ENCODE measurements around the gene DQX1.

Gene DQX1

DNA sequence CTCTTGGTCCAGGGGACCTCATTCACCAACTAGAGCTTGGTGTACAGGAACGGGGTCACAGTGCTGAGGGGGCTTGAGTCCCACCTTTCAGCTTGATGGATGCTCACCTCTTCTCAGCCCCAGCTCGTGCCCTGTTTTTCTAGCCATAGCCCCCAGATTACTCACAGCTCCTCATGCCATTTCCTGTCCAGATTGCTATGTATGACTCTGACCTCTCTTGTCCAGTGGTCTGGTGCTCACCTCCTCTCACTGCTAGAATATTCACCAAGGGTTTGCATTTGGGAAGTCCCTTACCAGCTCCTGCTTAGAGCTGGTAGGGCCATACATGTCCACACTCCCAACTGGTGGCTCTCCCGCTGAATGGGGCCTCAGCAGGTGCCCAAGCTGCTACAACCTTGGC, 32.5 kb downstream of the DQX1 start:
- ATAC-seq (ENCODE audit: low read depth) = no peak
- peaks cover 37% of the 10 kb centered on the region for H3K36me3 ChIP-seq (ENCODE audit: low read depth)
- no peak for DNase-seq (ENCODE audit: low spot score)

DNA sequence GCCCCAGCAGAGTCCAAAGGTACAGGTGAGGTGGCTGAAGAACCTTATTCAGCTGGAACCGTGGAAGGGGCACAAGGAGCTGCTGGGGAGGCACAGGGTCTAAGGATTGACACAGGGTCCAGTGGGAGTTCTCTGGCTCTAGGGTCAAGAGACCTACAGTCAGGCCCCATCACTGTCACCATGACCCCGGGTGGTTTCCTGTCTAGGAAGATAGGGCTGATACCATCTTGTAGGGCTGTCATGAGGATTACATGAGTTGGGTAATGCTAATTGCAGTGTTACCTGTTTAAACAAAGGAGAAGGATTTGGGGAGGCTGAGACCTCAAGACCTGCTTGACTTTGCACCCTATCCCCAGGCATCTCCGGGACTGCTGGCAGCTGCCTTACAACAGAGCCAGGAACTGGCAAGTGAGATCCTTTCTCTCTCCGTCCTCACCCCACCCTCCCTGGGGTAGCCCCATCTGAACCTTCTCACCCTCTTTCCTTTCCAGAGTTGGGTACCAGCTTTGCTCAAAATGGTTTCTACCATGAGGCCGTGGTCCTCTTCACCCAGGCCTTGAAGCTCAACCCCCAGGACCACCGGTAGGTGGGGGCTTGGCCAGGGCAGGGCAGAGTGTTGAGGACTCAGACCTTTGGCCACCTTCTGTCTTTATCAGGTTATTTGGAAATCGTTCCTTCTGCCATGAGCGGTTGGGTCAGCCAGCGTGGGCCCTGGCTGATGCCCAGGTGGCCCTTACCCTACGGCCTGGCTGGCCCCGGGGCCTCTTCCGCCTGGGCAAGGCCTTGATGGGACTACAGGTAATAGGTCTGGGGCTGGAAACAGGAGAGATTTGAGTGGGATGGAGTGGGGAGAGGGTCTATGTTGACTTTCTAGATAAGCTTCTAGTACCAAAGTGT, 34.1 kb downstream of the DQX1 start:
- Histone ChIP-seq H3K4me1 (ENCODE audit: insufficient read depth, poor library complexity, severe bottlenecking) (peaks cover 2% of the 10 kb centered on the region), H3K36me3 (ENCODE audit: low read depth) (peaks cover 50% of the 10 kb centered on the region), H3K27me3 (ENCODE audit: insufficient read depth, poor library complexity, severe bottlenecking) (no peaks in the 10 kb centered on the region), H3K4me3 (ENCODE audit: severe bottlenecking) (no peak overlapping the region), H3K27ac (ENCODE audit: poor library complexity, severe bottlenecking) (no peak overlapping the region), H3K9me3 (ENCODE audit: severe bottlenecking) (no peaks in the 10 kb centered on the region)
- no peak for DNase-seq (ENCODE audit: low spot score)
- ATAC-seq (ENCODE audit: low read depth) = no peak
- TF ChIP-seq, protein P1, sequence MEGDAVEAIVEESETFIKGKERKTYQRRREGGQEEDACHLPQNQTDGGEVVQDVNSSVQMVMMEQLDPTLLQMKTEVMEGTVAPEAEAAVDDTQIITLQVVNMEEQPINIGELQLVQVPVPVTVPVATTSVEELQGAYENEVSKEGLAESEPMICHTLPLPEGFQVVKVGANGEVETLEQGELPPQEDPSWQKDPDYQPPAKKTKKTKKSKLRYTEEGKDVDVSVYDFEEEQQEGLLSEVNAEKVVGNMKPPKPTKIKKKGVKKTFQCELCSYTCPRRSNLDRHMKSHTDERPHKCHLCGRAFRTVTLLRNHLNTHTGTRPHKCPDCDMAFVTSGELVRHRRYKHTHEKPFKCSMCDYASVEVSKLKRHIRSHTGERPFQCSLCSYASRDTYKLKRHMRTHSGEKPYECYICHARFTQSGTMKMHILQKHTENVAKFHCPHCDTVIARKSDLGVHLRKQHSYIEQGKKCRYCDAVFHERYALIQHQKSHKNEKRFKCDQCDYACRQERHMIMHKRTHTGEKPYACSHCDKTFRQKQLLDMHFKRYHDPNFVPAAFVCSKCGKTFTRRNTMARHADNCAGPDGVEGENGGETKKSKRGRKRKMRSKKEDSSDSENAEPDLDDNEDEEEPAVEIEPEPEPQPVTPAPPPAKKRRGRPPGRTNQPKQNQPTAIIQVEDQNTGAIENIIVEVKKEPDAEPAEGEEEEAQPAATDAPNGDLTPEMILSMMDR (IDR thresholded peaks at IDR 0.05; ENCODE audit: poor library complexity, severe bottlenecking) = no peak

More for the DNA sequence above, 32.5 kb downstream of the DQX1 start:
- Histone ChIP-seq H3K9me3 (ENCODE audit: severe bottlenecking) (no peaks in the 10 kb centered on the region), H3K27ac (ENCODE audit: poor library complexity, severe bottlenecking) (no peak overlapping the region), H3K4me1 (ENCODE audit: insufficient read depth, poor library complexity, severe bottlenecking) (peaks cover 2% of the 10 kb centered on the region), H3K27me3 (ENCODE audit: insufficient read depth, poor library complexity, severe bottlenecking) (no peaks in the 10 kb centered on the region), H3K4me3 (ENCODE audit: severe bottlenecking) (no peak overlapping the region)
- TF ChIP-seq, protein P1 (IDR thresholded peaks at IDR 0.05; ENCODE audit: poor library complexity, severe bottlenecking) = no peak

DNA sequence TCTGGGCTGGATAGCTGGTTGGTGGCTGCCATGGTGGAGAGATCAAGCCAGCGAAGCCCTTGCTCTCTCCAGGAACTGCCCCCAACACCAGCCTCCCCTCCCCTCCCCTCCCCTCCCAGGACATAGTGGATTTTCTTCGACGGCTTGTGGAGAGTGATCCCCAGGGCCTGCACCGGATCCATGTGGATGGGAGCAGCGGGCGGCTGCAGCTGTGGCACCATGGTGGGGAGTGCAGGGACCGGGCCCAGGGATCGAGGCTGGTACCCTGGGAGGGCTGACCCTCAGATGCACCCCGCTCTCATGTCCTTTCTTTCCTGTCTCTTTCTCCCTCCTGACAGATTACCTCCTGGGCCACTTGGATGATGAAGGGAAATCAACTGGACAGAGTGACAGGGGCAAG, 36.1 kb downstream of the DQX1 start:
- H3K4me3 ChIP-seq (ENCODE audit: severe bottlenecking) = no peak overlapping the region
- H3K36me3 ChIP-seq (ENCODE audit: low read depth) = peaks cover 61% of the 10 kb centered on the region
- H3K27ac ChIP-seq (ENCODE audit: poor library complexity, severe bottlenecking) = no peak overlapping the region
- ATAC-seq (ENCODE audit: low read depth) = no peak
- no peaks in the 10 kb centered on the region for H3K9me3 ChIP-seq (ENCODE audit: severe bottlenecking)
- peaks cover 2% of the 10 kb centered on the region for H3K4me1 ChIP-seq (ENCODE audit: insufficient read depth, poor library complexity, severe bottlenecking)
- no peak for DNase-seq (ENCODE audit: low spot score)
- TF ChIP-seq, protein P1 (IDR thresholded peaks at IDR 0.05; ENCODE audit: poor library complexity, severe bottlenecking) = no peak
- H3K27me3 ChIP-seq (ENCODE audit: insufficient read depth, poor library complexity, severe bottlenecking) = no peaks in the 10 kb centered on the region

DNA sequence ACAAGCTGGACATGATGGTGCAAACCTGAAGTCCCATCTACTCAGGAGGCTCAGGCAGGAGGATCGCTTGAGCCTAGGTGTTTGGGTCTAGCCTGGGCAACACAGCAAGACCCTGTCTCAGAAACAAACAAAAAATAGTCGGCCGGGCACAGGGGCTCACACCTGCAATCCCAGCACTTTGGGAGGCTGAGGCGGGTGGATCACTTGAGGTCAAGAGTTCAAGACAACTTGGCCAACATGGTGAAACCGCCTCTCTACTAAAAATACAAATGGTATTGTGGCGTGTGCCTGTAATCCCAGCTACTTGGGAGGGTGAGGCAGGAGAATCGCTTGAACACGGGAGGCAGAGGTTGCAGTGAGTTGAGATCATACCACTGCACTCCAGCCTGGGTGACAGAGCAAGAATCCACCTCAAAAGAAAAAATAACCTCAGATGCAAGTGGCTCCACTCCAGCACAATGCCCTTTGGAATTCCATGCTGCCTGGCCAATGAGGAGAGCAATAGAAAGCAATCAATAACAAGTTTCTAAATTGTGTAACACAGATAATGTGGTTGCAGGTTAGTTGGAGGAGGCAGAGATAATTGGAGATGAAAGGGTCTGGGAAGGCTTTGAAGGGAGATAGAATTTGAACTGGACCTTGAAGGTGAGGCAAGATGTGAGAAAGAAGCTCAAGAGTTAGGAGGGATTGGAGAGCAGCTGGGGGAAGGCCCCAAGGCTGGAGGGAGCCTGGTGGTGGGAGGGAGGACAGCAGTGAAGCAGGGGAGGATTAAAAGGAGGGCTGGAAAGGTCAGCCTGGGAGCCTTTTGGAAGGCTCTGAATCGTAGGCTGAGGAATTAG, 37.2 kb downstream of the DQX1 start:
- ATAC-seq (ENCODE audit: low read depth) = no peak; the same call in 2 of the 3 replicates
- H3K9me3 ChIP-seq (ENCODE audit: severe bottlenecking) = no peaks in the 10 kb centered on the region
- H3K4me1 ChIP-seq (ENCODE audit: insufficient read depth, poor library complexity, severe bottlenecking) = peaks cover 2% of the 10 kb centered on the region
- TF ChIP-seq, protein P1 (IDR thresholded peaks at IDR 0.05; ENCODE audit: poor library complexity, severe bottlenecking) = no peak
- no peak overlapping the region for H3K4me3 ChIP-seq (ENCODE audit: severe bottlenecking)
- H3K27ac ChIP-seq (ENCODE audit: poor library complexity, severe bottlenecking) = no peak overlapping the region
- no peak for DNase-seq (ENCODE audit: low spot score)
- peaks cover 61% of the 10 kb centered on the region for H3K36me3 ChIP-seq (ENCODE audit: low read depth)
- H3K27me3 ChIP-seq (ENCODE audit: insufficient read depth, poor library complexity, severe bottlenecking) = no peaks in the 10 kb centered on the region
